ENCODE results near the gene FSTL5.

The FSTL5 gene

GRCh38 chr4:161522031-161522430 lies 641.8 kb downstream of the FSTL5 start:
- H3K79me2 ChIP-seq (ENCODE audit: insufficient read depth, low read length), result no peaks in the 10 kb centered on the region
- H3F3A ChIP-seq (ENCODE audit: insufficient read depth), result no peaks in the 10 kb centered on the region
- no peaks in the 10 kb centered on the region for H3K9me2 ChIP-seq (replicated peaks; ENCODE audit: insufficient read depth, low read length)
- H3K4me3 ChIP-seq (ENCODE audit: insufficient read depth, low read length, poor library complexity, severe bottlenecking), result no peak overlapping the region
- H2AFZ ChIP-seq (ENCODE audit: low read depth, low read length, severe bottlenecking), result no peak overlapping the region
- H3K4me2 ChIP-seq (ENCODE audit: low read depth, low read length, poor library complexity, severe bottlenecking), result no peak overlapping the region
- no peaks in the 10 kb centered on the region for H4K20me1 ChIP-seq (ENCODE audit: low read depth, low read length)
- TF ChIP-seq CTCF (IDR thresholded peaks at IDR 0.05; ENCODE audit: insufficient read depth, low read length, poor library complexity, severe bottlenecking), result no peak
- TF ChIP-seq EZH2phosphoT487 (conservative IDR thresholded peaks at IDR 0.05; ENCODE audit: low read length), result no peak
- no peaks in the 10 kb centered on the region for H3K36me3 ChIP-seq (ENCODE audit: low read length)
- no peak overlapping the region for H3K27ac ChIP-seq (ENCODE audit: low read depth, low read length)
- no peaks in the 10 kb centered on the region for H3K27me3 ChIP-seq (ENCODE audit: low read length)
- H3K9ac ChIP-seq (ENCODE audit: low read length), result no peak overlapping the region
- no peaks in the 10 kb centered on the region for H3K9me3 ChIP-seq (ENCODE audit: insufficient read depth, low read length)

GRCh38 chr4:161519611-161520010 lies 644.2 kb downstream of the FSTL5 start:
- H3K9ac ChIP-seq (ENCODE audit: low read length), result no peak overlapping the region
- TF ChIP-seq EZH2phosphoT487 (conservative IDR thresholded peaks at IDR 0.05; ENCODE audit: low read length) (no peak), CTCF (IDR thresholded peaks at IDR 0.05; ENCODE audit: insufficient read depth, low read length, poor library complexity, severe bottlenecking) (no peak)
- no peaks in the 10 kb centered on the region for H3K79me2 ChIP-seq (ENCODE audit: insufficient read depth, low read length)

GRCh38 chr4:161517941-161518340 lies 645.9 kb downstream of the FSTL5 start:
- H3K4me3 ChIP-seq (ENCODE audit: insufficient read depth, low read length, poor library complexity, severe bottlenecking), result no peak overlapping the region
- no peaks in the 10 kb centered on the region for H3K27me3 ChIP-seq (ENCODE audit: low read length)
- no peaks in the 10 kb centered on the region for H3K9me2 ChIP-seq (replicated peaks; ENCODE audit: insufficient read depth, low read length)
- no peaks in the 10 kb centered on the region for H3F3A ChIP-seq (ENCODE audit: insufficient read depth)
- no peaks in the 10 kb centered on the region for H3K36me3 ChIP-seq (ENCODE audit: low read length)
- H3K4me2 ChIP-seq (ENCODE audit: low read depth, low read length, poor library complexity, severe bottlenecking), result no peak overlapping the region
- no peaks in the 10 kb centered on the region for H4K20me1 ChIP-seq (ENCODE audit: low read depth, low read length)
- no peak overlapping the region for H3K9ac ChIP-seq (ENCODE audit: low read length)
- H2AFZ ChIP-seq (ENCODE audit: low read depth, low read length, severe bottlenecking), result no peak overlapping the region
- H3K27ac ChIP-seq (ENCODE audit: low read depth, low read length), result no peak overlapping the region
- no peak for TF ChIP-seq CTCF (IDR thresholded peaks at IDR 0.05; ENCODE audit: insufficient read depth, low read length, poor library complexity, severe bottlenecking)
- TF ChIP-seq EZH2phosphoT487 (conservative IDR thresholded peaks at IDR 0.05; ENCODE audit: low read length), result no peak
- H3K9me3 ChIP-seq (ENCODE audit: insufficient read depth, low read length), result no peaks in the 10 kb centered on the region
- no peaks in the 10 kb centered on the region for H3K79me2 ChIP-seq (ENCODE audit: insufficient read depth, low read length)

More at GRCh38 chr4:161519611-161520010, 644.2 kb downstream of the FSTL5 start:
- H3K36me3 ChIP-seq (ENCODE audit: low read length), result no peaks in the 10 kb centered on the region
- no peaks in the 10 kb centered on the region for H3K27me3 ChIP-seq (ENCODE audit: low read length)
- H2AFZ ChIP-seq (ENCODE audit: low read depth, low read length, severe bottlenecking), result no peak overlapping the region
- no peaks in the 10 kb centered on the region for H3F3A ChIP-seq (ENCODE audit: insufficient read depth)
- no peak overlapping the region for H3K4me2 ChIP-seq (ENCODE audit: low read depth, low read length, poor library complexity, severe bottlenecking)
- H3K4me3 ChIP-seq (ENCODE audit: insufficient read depth, low read length, poor library complexity, severe bottlenecking), result no peak overlapping the region
- no peak overlapping the region for H3K27ac ChIP-seq (ENCODE audit: low read depth, low read length)
- H4K20me1 ChIP-seq (ENCODE audit: low read depth, low read length), result no peaks in the 10 kb centered on the region
- H3K9me3 ChIP-seq (ENCODE audit: insufficient read depth, low read length), result no peaks in the 10 kb centered on the region
- no peaks in the 10 kb centered on the region for H3K9me2 ChIP-seq (replicated peaks; ENCODE audit: insufficient read depth, low read length)

Measured in SU-DHL-6 (cell line).